ENCODE results near the gene DPAGT1. TPM values are rescaled to one million over a fixed set of nuclear protein-coding genes. Genes with fewer than 3 reads are reported as not detected.
"Not testable (repeated sequence)": the region's sequence is repeated elsewhere in the genome, so short reads cannot be mapped to it uniquely, and the experiment has no call there.

The DPAGT1 gene
- polyA plus RNA-seq, 1 donor from 2014 or later, result 34.7 TPM

- H3K4me1 Mint-ChIP-seq, result peaks cover 19 to 30% (median 23%) of the 10 kb centered on the region in 3 donors
- peak within 1 kb of the TSS; percentile 87 to 98 (median 97) for H3K4me3 Mint-ChIP-seq
- H3K9me3 Mint-ChIP-seq, result no peaks in the 10 kb centered on the region
- H3K36me3 Mint-ChIP-seq, result peaks cover 2% of the 10 kb centered on the region
- H3K27me3 Mint-ChIP-seq, result no peaks in the 10 kb centered on the region
- peak within 1 kb of the TSS; percentile 82 to 99 (median 87) for H3K27ac Mint-ChIP-seq
Observed at GRCh38 chr11:119067371-119068222, 34.1 kb downstream of the DPAGT1 start, which contains the start of gene VPS11. VPS11 (plus strand) TSS chr11:119067818; CDS start chr11:119067824, 6 bp downstream.

- Mint-ChIP-seq H3K27ac (peak overlapping the region in 1 of 3 donors; percentile 90), H3K4me1 (peaks cover 19 to 28% (median 23%) of the 10 kb centered on the region in 3 donors), H3K4me3 (peak overlapping the region in 2 of 4 donors; percentile 5 to 90), H3K27me3 (no peaks in the 10 kb centered on the region), H3K36me3 (peaks cover 2% of the 10 kb centered on the region), H3K9me3 (no peaks in the 10 kb centered on the region)
Observed at GRCh38 chr11:119065369-119065768, 36.3 kb downstream of the DPAGT1 start.

- Mint-ChIP-seq H3K27ac (peak overlapping the region in 1 of 3 donors; percentile 35), H3K4me3 (peak overlapping the region in 1 of 4 donors; percentile 73), H3K9me3 (no peaks in the 10 kb centered on the region)
Observed at GRCh38 chr11:119062779-119063178, 38.9 kb downstream of the DPAGT1 start.

GRCh38 chr11:119061256-119061655 is 40.4 kb downstream of the DPAGT1 start:
- H3K27ac Mint-ChIP-seq, result peak overlapping the region in 1 of 3 donors; percentile 35

More at GRCh38 chr11:119062779-119063178, 38.9 kb downstream of the DPAGT1 start:
- Mint-ChIP-seq H3K36me3 (peaks cover 2% of the 10 kb centered on the region), H3K27me3 (no peaks in the 10 kb centered on the region), H3K4me1 (peaks cover 18 to 25% (median 19%) of the 10 kb centered on the region in 3 donors)

GRCh38 chr11:119059128-119059527 is 42.5 kb downstream of the DPAGT1 start:
- not testable (repeated sequence) for H3K27ac Mint-ChIP-seq, H3K27me3 Mint-ChIP-seq, H3K9me3 Mint-ChIP-seq, H3K36me3 Mint-ChIP-seq
- Mint-ChIP-seq H3K4me3 (peak overlapping the region in 2 of 4 donors; percentile 51 to 96), H3K4me1 (peaks cover 18% of the 10 kb centered on the region in 3 donors)

More at GRCh38 chr11:119061256-119061655, 40.4 kb downstream of the DPAGT1 start:
- Mint-ChIP-seq H3K4me1 (peaks cover 19 to 20% (median 19%) of the 10 kb centered on the region in 3 donors), H3K36me3 (peaks cover 4% of the 10 kb centered on the region), H3K27me3 (no peaks in the 10 kb centered on the region), H3K4me3 (peak overlapping the region in 1 of 4 donors; percentile 73), H3K9me3 (no peaks in the 10 kb centered on the region)

- no peaks in the 10 kb centered on the region for H3K9me3 Mint-ChIP-seq
- H3K27me3 Mint-ChIP-seq, result no peaks in the 10 kb centered on the region
- H3K27ac Mint-ChIP-seq, result peak within 1 kb of the TSS; percentile 93 to 97 (median 96)
- peaks cover 6% of the 10 kb centered on the region for H3K36me3 Mint-ChIP-seq
- peaks cover 22 to 29% (median 27%) of the 10 kb centered on the region in 3 donors for H3K4me1 Mint-ChIP-seq
- H3K4me3 Mint-ChIP-seq, result peak within 1 kb of the TSS; percentile 95 to 99 (median 98)
Observed at GRCh38 chr11:119057000-119057769, 44.5 kb downstream of the DPAGT1 start, which contains the start of gene HYOU1. HYOU1 (minus strand) TSS chr11:119057205; CDS start chr11:119056160, 1,045 bp downstream.

- Mint-ChIP-seq H3K4me1 (peaks cover 29 to 32% (median 29%) of the 10 kb centered on the region in 3 donors), H3K27ac (peak overlapping the region; percentile 93 to 97 (median 96)), H3K27me3 (no peaks in the 10 kb centered on the region), H3K4me3 (peak overlapping the region; percentile 95 to 99 (median 98)), H3K9me3 (no peaks in the 10 kb centered on the region), H3K36me3 (peaks cover 6% of the 10 kb centered on the region)
Observed at GRCh38 chr11:119056421-119056999, 45.1 kb downstream of the DPAGT1 start.

- Mint-ChIP-seq H3K36me3 (peaks cover 6% of the 10 kb centered on the region), H3K27me3 (no peaks in the 10 kb centered on the region), H3K4me3 (peak overlapping the region; percentile 95 to 99 (median 98)), H3K4me1 (peaks cover 29 to 36% (median 34%) of the 10 kb centered on the region in 3 donors), H3K27ac (peak overlapping the region; percentile 88 to 97 (median 93)), H3K9me3 (no peaks in the 10 kb centered on the region)
Observed at GRCh38 chr11:119055901-119056300, 45.8 kb downstream of the DPAGT1 start.

GRCh38 chr11:119054418-119054817 is 47.2 kb downstream of the DPAGT1 start:
- no peaks in the 10 kb centered on the region for H3K9me3 Mint-ChIP-seq

GRCh38 chr11:119052163-119052814 is 49.4 kb downstream of the DPAGT1 start:
- Mint-ChIP-seq H3K4me1 (peaks cover 24 to 26% (median 26%) of the 10 kb centered on the region in 3 donors), H3K27me3 (no peaks in the 10 kb centered on the region), H3K36me3 (peaks cover 12% of the 10 kb centered on the region), H3K4me3 (peak overlapping the region in 2 of 4 donors; percentile 52 to 65), H3K27ac (peak overlapping the region; percentile 67 to 85 (median 82)), H3K9me3 (no peaks in the 10 kb centered on the region)

More at GRCh38 chr11:119054418-119054817, 47.2 kb downstream of the DPAGT1 start:
- Mint-ChIP-seq H3K27me3 (no peaks in the 10 kb centered on the region), H3K4me3 (peak overlapping the region in 2 of 4 donors; percentile 22 to 96), H3K36me3 (peaks cover 9% of the 10 kb centered on the region), H3K4me1 (peaks cover 29 to 36% (median 35%) of the 10 kb centered on the region in 3 donors), H3K27ac (peak overlapping the region in 1 of 3 donors; percentile 29)

- peak overlapping the region in 2 of 3 donors; percentile 67 to 85 for H3K27ac Mint-ChIP-seq
- H3K9me3 Mint-ChIP-seq, result no peaks in the 10 kb centered on the region
- H3K27me3 Mint-ChIP-seq, result no peaks in the 10 kb centered on the region
- peaks cover 22 to 26% (median 24%) of the 10 kb centered on the region in 3 donors for H3K4me1 Mint-ChIP-seq
- peak overlapping the region in 2 of 4 donors; percentile 52 to 65 for H3K4me3 Mint-ChIP-seq
- peaks cover 12% of the 10 kb centered on the region for H3K36me3 Mint-ChIP-seq
Observed at GRCh38 chr11:119051440-119052162, 50.1 kb downstream of the DPAGT1 start.

- no peaks in the 10 kb centered on the region for H3K9me3 Mint-ChIP-seq
- H3K27me3 Mint-ChIP-seq, result no peaks in the 10 kb centered on the region
- peaks cover 11 to 18% (median 17%) of the 10 kb centered on the region in 3 donors for H3K4me1 Mint-ChIP-seq
- no peak overlapping the region for H3K27ac Mint-ChIP-seq
- peaks cover 13% of the 10 kb centered on the region for H3K36me3 Mint-ChIP-seq
- H3K4me3 Mint-ChIP-seq, result no peak overlapping the region
Observed at GRCh38 chr11:119049081-119049480, 52.6 kb downstream of the DPAGT1 start.

- Mint-ChIP-seq H3K27ac (no peak overlapping the region), H3K4me1 (peaks cover 7 to 18% (median 15%) of the 10 kb centered on the region in 3 donors), H3K27me3 (no peaks in the 10 kb centered on the region), H3K9me3 (no peaks in the 10 kb centered on the region), H3K4me3 (no peak overlapping the region), H3K36me3 (peaks cover 13% of the 10 kb centered on the region)
Observed at GRCh38 chr11:119048644-119049043, 53.0 kb downstream of the DPAGT1 start.

Data from IgD-negative memory B cell (primary cell).